OCI-LY1 (cell line): Measurements from ENCODE around the gene PKNOX2.

Source experiments
- H2AFZ ChIP-seq: fragments of 200-600 bp; sonication (generic), shearing (Covaris generic); 2 replicates; pipeline ENCODE4 v1.6.0; 2014; ENCODE audit warnings: antibody characterized with exemption, mild to moderate bottlenecking, low read length
- H3F3A ChIP-seq: fragments of 200-600 bp; sonication (generic), shearing (Covaris generic); 2 replicates; pipeline ENCODE4 v1.6.0; 2014; ENCODE audit warnings: mild to moderate bottlenecking, antibody characterized with exemption, low read length, moderate library complexity; ENCODE audit not compliant: insufficient read depth
- H3K27ac ChIP-seq: fragments of 200-600 bp; sonication (generic); 2 replicates; pipeline ENCODE4 v1.5.1; 2014; ENCODE audit warnings: low read length, mixed run types, mild to moderate bottlenecking, low read depth; ENCODE audit not compliant: poor library complexity, severe bottlenecking
- H3K27me3 ChIP-seq: fragments of 200-600 bp; sonication (generic); 2 replicates; pipeline ENCODE4 v1.6.0; 2014; ENCODE audit warnings: antibody characterized with exemption, mild to moderate bottlenecking, low read length, moderate library complexity; ENCODE audit not compliant: insufficient read depth
- H3K36me3 ChIP-seq: fragments of 200-600 bp; sonication (generic); 2 replicates; pipeline ENCODE4 v1.6.1; 2014; ENCODE audit warnings: mild to moderate bottlenecking, antibody characterized with exemption, low read length, moderate library complexity, mixed read lengths; ENCODE audit not compliant: insufficient read depth
- H3K4me1 ChIP-seq: fragments of 200-600 bp; sonication (generic); 2 replicates; pipeline ENCODE4 v1.5.1; 2014; ENCODE audit warnings: mild to moderate bottlenecking, low read length, moderate library complexity; ENCODE audit not compliant: insufficient read depth, severe bottlenecking
- H3K4me2 ChIP-seq: fragments of 200-600 bp; sonication (generic), shearing (Covaris generic); 2 replicates; pipeline ENCODE4 v1.6.1; 2014; ENCODE audit warnings: low read length
- H3K4me3 ChIP-seq: fragments of 200-600 bp; sonication (generic); 2 replicates; pipeline ENCODE4 v1.5.1; 2014; ENCODE audit warnings: low read length, low read depth, mild to moderate bottlenecking, mixed read lengths; ENCODE audit not compliant: poor library complexity, severe bottlenecking
- H3K79me2 ChIP-seq: fragments of 200-600 bp; shearing (Covaris generic); 2 replicates; pipeline ENCODE4 v1.6.1; 2016; ENCODE audit warnings: mixed run types, low read length, mixed read lengths; ENCODE audit not compliant: insufficient read depth
- H3K9ac ChIP-seq: fragments of 200-600 bp; sonication (generic), shearing (Covaris generic); 2 replicates; pipeline ENCODE4 v1.6.1; 2014; ENCODE audit warnings: mild to moderate bottlenecking, low read length, mixed read lengths
- H3K9me2 ChIP-seq: fragments of 200-600 bp; sonication (generic), shearing (Covaris generic); 2 replicates; pipeline ENCODE4 v1.6.1; 2014; ENCODE audit warnings: low read depth, mild to moderate bottlenecking, low read length, mixed read lengths
- H3K9me3 ChIP-seq: fragments of 200-600 bp; shearing (Covaris generic); 2 replicates; pipeline ENCODE4 v1.6.1; 2014; ENCODE audit warnings: low read length, mixed read lengths
- H4K20me1 ChIP-seq: fragments of 200-600 bp; sonication (generic), shearing (Covaris generic); 2 replicates; pipeline ENCODE4 v1.6.0; 2016; ENCODE audit warnings: mild to moderate bottlenecking, low read length; ENCODE audit not compliant: insufficient read depth
- CTCF ChIP-seq: fragments of 200-600 bp; sonication (generic), shearing (Covaris generic); IDR thresholded peaks from 2 replicates; pipeline ENCODE4 v1.5.1; 2017; ENCODE audit warnings: mild to moderate bottlenecking, antibody characterized with exemption, low read length, moderate library complexity, mixed read lengths
- EZH2 ChIP-seq: fragments of 200-600 bp; sonication (generic), shearing (Covaris generic); IDR thresholded peaks from 2 replicates; pipeline ENCODE4 v1.8.0; 2017; ENCODE audit warnings: borderline replicate concordance, mixed run types, mild to moderate bottlenecking, antibody characterized with exemption, low read length, moderate library complexity, mixed read lengths

PKNOX2 gene

GRCh38 chr11:125443767-125444311 lies 279.3 kb downstream of the PKNOX2 start:
- H3K36me3 ChIP-seq, result no peaks in the 10 kb centered on the region
- H3K9me3 ChIP-seq, result no peaks in the 10 kb centered on the region
- no peaks in the 10 kb centered on the region for H3K27me3 ChIP-seq
- no peaks in the 10 kb centered on the region for H4K20me1 ChIP-seq
- H3K9ac ChIP-seq, result no peak overlapping the region
- H3K4me2 ChIP-seq, result no peak overlapping the region
- H3F3A ChIP-seq, result no peaks in the 10 kb centered on the region
- TF ChIP-seq CTCF (no peak), EZH2 (no peak)
- no peaks in the 10 kb centered on the region for H3K79me2 ChIP-seq
- H3K4me1 ChIP-seq, result no peaks in the 10 kb centered on the region
- no peak overlapping the region for H3K27ac ChIP-seq
- H2AFZ ChIP-seq, result no peak overlapping the region
- H3K9me2 ChIP-seq, result no peaks in the 10 kb centered on the region
- no peak overlapping the region for H3K4me3 ChIP-seq

- H3K9me2 ChIP-seq, result no peaks in the 10 kb centered on the region
Observed at GRCh38 chr11:125445731-125446130, 281.2 kb downstream of the PKNOX2 start.

GRCh38 chr11:125446279-125446678 lies 281.7 kb downstream of the PKNOX2 start:
- Histone ChIP-seq H3K9me3 (no peaks in the 10 kb centered on the region), H3K9me2 (no peaks in the 10 kb centered on the region), H4K20me1 (no peaks in the 10 kb centered on the region), H2AFZ (no peak overlapping the region), H3K9ac (no peak overlapping the region), H3K27ac (no peak overlapping the region), H3K79me2 (no peaks in the 10 kb centered on the region), H3K27me3 (no peaks in the 10 kb centered on the region), H3K4me3 (no peak overlapping the region), H3F3A (no peaks in the 10 kb centered on the region), H3K4me1 (no peaks in the 10 kb centered on the region), H3K4me2 (no peak overlapping the region), H3K36me3 (no peaks in the 10 kb centered on the region)
- no peak for TF ChIP-seq EZH2

More at GRCh38 chr11:125445731-125446130, 281.2 kb downstream of the PKNOX2 start:
- Histone ChIP-seq H3K79me2 (no peaks in the 10 kb centered on the region), H3K36me3 (no peaks in the 10 kb centered on the region), H3K27me3 (no peaks in the 10 kb centered on the region), H3K9ac (no peak overlapping the region), H3K9me3 (no peaks in the 10 kb centered on the region), H3K27ac (no peak overlapping the region), H2AFZ (no peak overlapping the region), H3K4me2 (no peak overlapping the region), H3F3A (no peaks in the 10 kb centered on the region), H3K4me3 (no peak overlapping the region), H3K4me1 (no peaks in the 10 kb centered on the region), H4K20me1 (no peaks in the 10 kb centered on the region)
- TF ChIP-seq CTCF, result no peak
- no peak for TF ChIP-seq EZH2

GRCh38 chr11:125447721-125448120 lies 283.2 kb downstream of the PKNOX2 start:
- Histone ChIP-seq H3K9me2 (no peaks in the 10 kb centered on the region), H3K9me3 (no peaks in the 10 kb centered on the region), H3K4me3 (no peak overlapping the region), H2AFZ (no peak overlapping the region), H3K4me2 (no peak overlapping the region), H3K79me2 (no peaks in the 10 kb centered on the region), H3K9ac (no peak overlapping the region), H3F3A (no peaks in the 10 kb centered on the region), H3K4me1 (no peaks in the 10 kb centered on the region), H4K20me1 (no peaks in the 10 kb centered on the region), H3K36me3 (no peaks in the 10 kb centered on the region), H3K27ac (no peak overlapping the region), H3K27me3 (no peaks in the 10 kb centered on the region)
- TF ChIP-seq EZH2, result no peak
- TF ChIP-seq CTCF, result no peak
